ENCODE data around the gene DOLPP1. TPM values are rescaled to one million over a fixed set of nuclear protein-coding genes. Genes with fewer than 3 reads are reported as not detected.
A peak's percentile ranks its signal among the peaks of the same experiment; 100 is the strongest.

Gene DOLPP1
- total RNA-seq, 1 donor from 2014 or later, result 16.7 TPM

DNA sequence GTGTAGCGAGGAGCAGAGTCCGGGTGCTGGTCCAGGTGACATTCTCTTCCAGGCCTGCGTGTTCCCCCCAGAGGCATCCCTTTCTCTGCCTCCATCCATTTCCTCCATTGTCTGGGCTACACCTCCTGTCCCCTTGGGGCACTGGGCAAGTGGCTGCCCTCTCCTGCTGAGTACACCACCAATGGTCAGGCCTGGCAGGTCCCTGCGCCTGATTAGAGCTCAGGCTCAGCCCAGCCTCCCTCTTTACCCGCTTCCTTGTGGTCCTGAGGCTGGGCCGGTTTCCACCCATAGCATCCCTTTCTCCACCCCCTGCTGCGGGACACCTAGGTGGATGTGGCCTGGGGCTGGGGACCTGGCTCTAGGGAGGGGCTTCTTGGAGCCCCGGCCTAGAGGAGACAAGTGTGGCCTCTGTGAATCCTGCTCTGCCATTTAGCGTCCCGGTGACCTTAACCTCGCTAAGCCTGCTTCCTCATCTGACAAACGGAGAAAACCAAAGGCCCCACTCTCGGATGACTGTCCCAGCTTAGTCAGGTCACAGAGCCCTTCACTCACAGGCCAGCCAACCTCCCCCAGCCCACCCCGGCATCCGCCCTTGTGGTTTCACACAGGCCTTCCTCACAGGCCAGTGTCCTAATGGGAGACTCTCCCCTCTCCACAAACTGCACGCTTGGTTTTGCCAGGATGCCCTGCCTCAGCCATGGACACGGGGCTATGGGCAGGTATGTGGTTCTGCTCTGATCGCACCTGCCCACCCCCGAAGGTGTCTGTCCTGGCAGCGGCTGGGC, 12.9 kb downstream of the DOLPP1 start:
- DNase-seq (ENCODE audit: low spot score in 2 of 2), result no peak
- no peak for FAIRE-seq

DNA sequence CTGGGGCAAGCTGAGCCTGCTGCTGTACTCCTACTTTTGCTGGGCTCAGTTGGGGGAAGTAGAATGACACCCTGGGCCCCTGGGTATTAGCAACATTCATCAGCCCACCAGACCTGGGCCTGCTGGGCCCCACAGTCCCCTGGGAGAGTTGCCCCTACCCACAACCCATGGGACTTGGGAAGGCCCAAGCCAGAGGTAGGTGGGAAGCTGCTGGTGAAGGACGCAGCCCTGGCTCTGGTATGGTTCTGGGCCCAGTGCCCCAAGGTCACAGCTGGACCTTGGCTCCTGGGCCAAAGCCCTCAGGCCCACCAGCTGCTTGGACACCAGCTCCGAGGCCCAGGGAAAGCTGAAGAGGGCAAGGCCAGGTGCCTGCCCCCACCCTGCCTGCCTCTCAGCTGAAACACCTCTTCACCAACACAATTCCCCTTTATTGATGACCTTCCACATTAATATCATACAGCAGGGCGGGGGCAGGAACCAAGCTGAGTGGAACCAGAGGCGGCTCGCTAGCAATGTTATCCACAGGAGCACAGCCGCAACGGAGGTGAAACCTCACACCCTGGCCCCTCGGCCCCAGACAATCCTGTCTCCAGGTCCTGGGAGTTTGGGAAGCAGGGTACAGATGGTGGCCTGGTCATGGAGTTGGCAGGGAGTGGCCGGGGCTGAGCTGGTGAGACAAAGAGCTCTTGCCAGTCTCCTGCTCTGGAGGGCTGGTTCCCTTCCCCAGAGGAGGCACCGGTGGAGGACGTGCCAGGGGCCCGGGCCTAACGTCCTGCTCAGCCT, 13.7 kb downstream of the DOLPP1 start:
- DNase-seq (ENCODE audit: low spot score in 2 of 2) (no peak), FAIRE-seq (no peak)

DNA sequence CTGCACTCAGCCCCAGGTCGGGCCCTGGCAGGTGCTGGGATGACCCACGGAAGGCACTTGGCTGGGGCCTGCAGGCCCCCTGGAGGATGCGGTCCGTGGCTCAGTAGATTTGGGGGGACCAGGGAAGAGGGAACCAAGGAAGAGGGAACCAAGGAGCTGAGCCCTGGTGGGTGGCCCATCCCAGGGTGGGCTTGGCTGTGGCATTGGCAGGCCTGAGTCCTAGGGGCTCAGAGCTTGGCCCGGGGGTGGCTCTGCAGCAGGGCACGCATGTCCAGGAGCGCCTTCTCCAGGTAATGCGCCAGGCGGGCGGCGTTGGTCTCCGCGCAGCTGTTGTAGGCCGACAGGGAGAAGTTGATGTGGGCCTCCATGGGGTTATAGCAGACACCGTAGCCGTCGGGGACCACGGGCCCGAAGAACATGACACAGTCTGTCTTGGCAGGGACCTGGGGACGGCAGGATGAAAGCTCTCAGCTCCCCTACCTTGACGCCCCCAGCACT, 14.3 kb downstream of the DOLPP1 start:
- DNase-seq (ENCODE audit: low spot score in 2 of 2) (no peak), FAIRE-seq (no peak)

DNA sequence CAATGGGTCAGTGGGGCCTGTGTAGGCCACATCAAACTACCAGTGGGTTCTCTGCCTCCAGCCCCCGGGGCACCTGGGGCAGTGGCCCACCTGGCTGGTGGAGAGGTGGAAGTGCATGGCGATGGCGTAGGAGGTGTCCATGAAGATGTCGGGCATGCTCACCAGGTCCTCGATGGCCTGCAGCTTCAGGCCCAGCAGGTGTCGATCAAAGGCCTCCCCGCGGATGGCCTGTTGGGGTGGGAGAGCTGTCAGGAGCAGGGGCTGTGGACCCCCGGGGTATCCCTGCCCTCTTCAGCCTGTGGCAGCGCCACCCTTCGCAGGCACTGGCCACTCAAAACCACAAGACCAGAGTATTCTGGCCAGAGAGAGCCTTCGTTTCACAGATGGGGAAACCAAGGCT, 15.0 kb downstream of the DOLPP1 start:
- FAIRE-seq, result no peak
- no peak for DNase-seq (ENCODE audit: low spot score in 2 of 2)

GRCh38 chr9:129097671-129098306, 16.9 kb downstream of the DOLPP1 start:
- FAIRE-seq (no peak), DNase-seq (ENCODE audit: low spot score in 2 of 2) (no peak)

DNA sequence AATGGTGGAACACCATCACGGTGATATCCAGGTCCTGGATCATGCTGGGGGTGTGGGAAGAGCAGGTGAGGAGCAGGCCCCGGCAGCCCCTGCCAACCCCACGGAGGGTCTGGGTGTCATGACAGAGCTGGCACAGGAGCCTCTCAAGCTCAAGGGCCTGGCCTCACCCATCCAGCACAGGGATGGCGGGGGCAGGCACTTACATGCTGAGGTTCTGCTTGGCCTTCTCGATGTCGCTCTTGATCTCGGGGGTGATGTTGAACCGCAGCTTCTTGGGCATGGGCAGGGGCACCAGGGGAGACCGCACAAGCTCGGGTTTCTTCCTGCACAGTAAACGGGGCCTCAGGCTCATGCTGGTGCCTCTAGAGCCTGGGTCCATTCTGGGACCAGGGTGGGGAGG, 17.4 kb downstream of the DOLPP1 start:
- FAIRE-seq, result no peak
- no peak for DNase-seq (ENCODE audit: low spot score in 2 of 2)

- no peak for FAIRE-seq
These were observed 19.7 kb downstream of the DOLPP1 start for GRCh38 chr9:129100383-129101169.

GRCh38 chr9:129101279-129101678, 20.4 kb downstream of the DOLPP1 start:
- no peak for FAIRE-seq
- DNase-seq (ENCODE audit: low spot score in 2 of 2), result no peak

More at GRCh38 chr9:129100383-129101169, 19.7 kb downstream of the DOLPP1 start:
- DNase-seq (ENCODE audit: low spot score in 2 of 2), result no peak

GRCh38 chr9:129102095-129102525, 21.2 kb downstream of the DOLPP1 start:
- FAIRE-seq, result no peak
- DNase-seq (ENCODE audit: low spot score in 2 of 2), result no peak

- FAIRE-seq, result no peak
- DNase-seq (ENCODE audit: low spot score in 2 of 2), result peak; percentile 43 to 71
These were observed 22.1 kb downstream of the DOLPP1 start for GRCh38 chr9:129102791-129103594.

GRCh38 chr9:129103595-129103965, 22.7 kb downstream of the DOLPP1 start:
- no peak for FAIRE-seq

DNA sequence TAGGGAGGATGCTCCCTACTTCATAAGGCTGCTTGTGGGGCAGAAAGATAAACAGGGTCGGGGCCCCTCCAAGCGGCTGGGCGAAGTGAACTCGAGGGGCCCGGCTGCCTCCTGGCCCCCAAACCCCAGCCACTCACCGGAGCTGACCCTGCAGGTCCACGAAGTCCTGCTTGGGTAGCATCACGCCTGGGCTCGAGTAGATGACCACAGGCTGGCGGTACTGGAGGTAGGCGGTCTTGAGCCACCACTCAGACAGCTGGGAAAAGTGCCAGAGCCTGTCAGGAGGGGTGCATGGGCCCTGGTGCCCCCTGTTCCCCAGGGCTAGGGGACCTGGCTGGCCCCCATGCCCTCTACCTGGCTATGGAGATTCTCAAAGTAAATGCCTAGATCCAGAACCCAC, 23.1 kb downstream of the DOLPP1 start:
- no peak for FAIRE-seq
- DNase-seq (ENCODE audit: low spot score in 2 of 2), result no peak

More at GRCh38 chr9:129103595-129103965, 22.7 kb downstream of the DOLPP1 start:
- no peak for DNase-seq (ENCODE audit: low spot score in 2 of 2)

DNA sequence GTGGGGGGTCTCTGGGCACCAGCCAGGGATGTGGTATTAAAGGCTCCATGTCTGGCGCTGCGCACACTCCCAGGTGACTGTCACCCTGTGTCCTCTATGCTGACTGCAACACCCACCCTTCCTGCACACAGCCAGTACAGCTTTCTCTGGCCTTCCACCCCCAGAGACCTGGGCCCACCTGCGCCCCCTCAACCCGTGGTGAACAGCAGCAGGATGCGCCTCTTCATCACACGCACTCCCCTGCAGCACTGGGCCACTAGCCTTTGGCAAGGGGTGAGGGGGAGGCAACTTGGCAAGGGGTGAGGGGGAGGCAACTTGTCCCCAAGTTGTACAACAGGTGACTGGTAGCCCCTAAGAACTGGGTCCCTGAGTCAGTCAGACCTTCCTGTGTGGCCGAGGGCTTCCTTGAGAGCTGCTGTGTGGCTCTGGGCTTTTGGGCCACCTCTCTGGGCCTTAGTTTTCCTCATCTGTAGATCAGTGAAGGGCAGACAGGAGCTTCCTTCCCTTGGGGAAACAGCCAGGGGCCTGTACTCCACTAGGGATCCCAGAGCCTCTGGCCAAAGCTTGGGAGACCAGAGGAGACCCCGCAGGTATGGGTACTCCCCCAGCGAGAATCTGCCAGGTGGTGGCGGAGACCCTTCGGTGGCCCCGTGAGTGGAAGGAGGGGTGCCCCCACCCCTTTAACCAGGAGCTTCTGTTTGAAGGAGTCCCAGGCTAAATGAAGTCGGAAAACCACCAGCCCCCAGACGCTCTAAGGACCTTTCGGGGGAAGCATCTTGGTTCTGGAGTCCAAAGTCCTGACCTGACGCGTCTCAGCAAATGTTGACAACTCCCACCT, 25.2 kb downstream of the DOLPP1 start:
- FAIRE-seq, result no peak

DNA sequence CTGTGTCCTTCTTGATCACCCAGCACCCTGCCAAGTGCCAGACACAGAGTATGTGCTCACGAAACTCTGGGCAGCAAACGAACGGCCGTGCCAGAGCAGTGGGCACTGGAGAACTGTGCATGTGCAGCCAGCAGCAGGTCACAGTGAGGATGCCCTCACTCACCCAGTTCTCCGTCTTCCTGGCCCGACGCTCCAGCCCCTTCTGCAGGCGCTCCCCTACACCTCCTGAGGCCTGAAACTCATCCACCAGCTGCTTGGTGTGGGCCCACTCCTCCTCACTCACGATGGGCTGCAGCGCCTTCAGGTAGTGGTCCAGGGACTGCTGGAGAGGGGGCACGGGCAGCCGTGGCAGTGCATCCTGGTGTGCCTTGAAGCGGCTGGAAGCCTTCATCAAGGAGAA, 26.7 kb downstream of the DOLPP1 start:
- no peak for FAIRE-seq
- no peak for DNase-seq (ENCODE audit: low spot score in 2 of 2)

More for the DNA sequence above, 25.2 kb downstream of the DOLPP1 start:
- no peak for DNase-seq (ENCODE audit: low spot score in 2 of 2)

DNA sequence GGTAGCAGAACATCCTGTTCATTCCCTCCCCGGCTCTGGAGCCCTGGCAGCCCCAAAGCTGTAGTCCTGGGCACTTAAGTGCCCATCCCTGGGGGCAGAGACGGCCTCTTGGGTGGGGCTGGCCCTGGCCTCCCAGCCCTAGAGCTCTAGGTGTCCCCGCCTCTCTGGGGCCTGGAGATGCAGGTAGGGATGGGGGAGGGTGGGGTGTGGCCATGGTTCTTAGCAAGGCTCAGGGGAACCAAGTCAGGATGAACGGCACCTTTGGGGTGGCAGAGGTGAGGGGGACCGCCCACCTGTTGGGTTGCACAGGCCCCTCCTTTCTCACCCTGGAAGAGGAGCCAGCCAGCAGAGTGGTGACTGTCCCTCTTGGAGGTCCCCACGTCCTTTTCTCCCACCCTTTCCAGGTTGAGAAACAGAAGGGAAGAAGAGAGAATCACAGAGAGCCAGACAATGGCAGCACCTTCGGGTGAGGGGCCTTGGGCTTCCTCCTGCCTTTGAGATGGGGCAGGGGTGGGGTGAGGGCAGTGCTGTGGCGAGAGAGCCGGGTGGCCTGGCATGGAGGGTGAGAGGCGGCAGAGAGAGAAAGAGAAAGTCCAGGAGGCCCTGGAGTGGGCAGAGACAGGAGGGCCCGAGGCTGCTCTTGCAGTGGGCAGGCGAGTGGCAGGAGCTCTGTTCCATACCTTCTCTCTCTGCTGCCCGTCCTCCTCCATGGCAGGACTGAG, 27.3 kb downstream of the DOLPP1 start:
- FAIRE-seq, result no peak

DNA sequence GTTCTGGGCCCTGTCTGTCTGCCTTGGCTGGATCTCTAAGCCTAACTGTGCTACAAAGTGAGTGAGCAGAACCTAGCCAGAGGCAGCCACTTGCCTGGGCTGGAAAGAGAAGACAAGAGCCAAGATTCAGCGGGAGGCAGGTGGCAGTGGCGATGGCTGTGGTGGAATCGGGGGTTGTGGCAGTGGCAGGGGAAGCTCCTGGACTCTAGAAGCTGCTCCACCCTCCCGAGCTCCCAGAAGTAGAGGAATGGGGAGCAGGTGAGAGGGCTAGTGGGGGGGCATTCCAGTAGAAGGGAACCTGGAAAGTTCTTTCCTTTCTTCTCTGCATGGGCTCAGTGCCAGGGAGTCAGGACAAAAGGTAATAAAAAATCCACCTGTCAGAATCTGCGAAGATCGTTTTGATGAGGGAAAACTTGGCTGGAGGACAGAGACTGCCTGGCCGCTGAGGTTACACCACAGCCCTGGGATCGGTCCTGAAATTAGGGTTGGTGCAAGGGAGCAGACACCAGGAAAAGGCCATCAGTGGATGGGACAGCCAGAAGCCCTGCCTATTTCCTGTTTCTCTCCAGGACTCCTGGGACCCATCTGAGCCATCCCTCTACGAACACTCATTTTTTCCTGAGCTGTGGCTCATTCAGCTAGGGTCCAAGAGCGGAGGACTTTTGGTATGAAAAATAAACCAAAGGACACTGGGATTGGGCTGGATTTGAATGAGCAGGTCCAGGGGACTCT, 28.1 kb downstream of the DOLPP1 start:
- FAIRE-seq, result no peak
- no peak for DNase-seq (ENCODE audit: low spot score in 2 of 2)

More for the DNA sequence above, 27.3 kb downstream of the DOLPP1 start:
- no peak for DNase-seq (ENCODE audit: low spot score in 2 of 2)

- no peak for FAIRE-seq
- DNase-seq (ENCODE audit: low spot score in 2 of 2), result no peak
These were observed 28.6 kb downstream of the DOLPP1 start for GRCh38 chr9:129109537-129109903.

Data from frontal cortex (tissue), 4 donors.